Ascending aorta (tissue), 2 donors: ENCODE data around the gene TCTA. TPM values are rescaled to one million over a fixed set of nuclear protein-coding genes. Genes with fewer than 3 reads are reported as not detected.

ENCODE experiments used
- DNase-seq, 2 donors: peaks; one replicate each; pipeline ENCODE4 v3.0.0-alpha.2; 2019; ENCODE audit warnings: low spot score in 2 of 2
- H3K27ac ChIP-seq, 2 donors: fragments of 200-600 bp; sonication (generic); one replicate each; pipeline ENCODE4 v1.5.1; 2016 to 2017; ENCODE audit warnings: mild to moderate bottlenecking in 1 of 2
- H3K27me3 ChIP-seq: fragments of 200-600 bp; sonication (generic); one replicate; pipeline ENCODE4 v1.5.1; 2017
- H3K36me3 ChIP-seq, 2 donors: fragments of 200-600 bp; sonication (generic); one replicate each; pipeline ENCODE4 v1.5.1; 2016
- H3K4me1 ChIP-seq, 2 donors: fragments of 200-600 bp; sonication (generic); one replicate each; pipeline ENCODE4 v1.5.1; 2016 to 2017; ENCODE audit warnings: mild to moderate bottlenecking in 1 of 2
- H3K4me3 ChIP-seq, 2 donors: fragments of 200-600 bp; sonication (generic); one replicate each; pipeline ENCODE4 v1.5.1; 2016 to 2017; ENCODE audit warnings: mild to moderate bottlenecking in 1 of 2
- H3K9me3 ChIP-seq, 2 donors: fragments of 200-600 bp; sonication (generic); one replicate each; pipeline ENCODE4 v1.5.1; 2016
- CTCF ChIP-seq, 3 experiments: fragments of 200-600 bp in 2 of 3; fragments of 450-650 bp in 1 of 3; sonication (generic) in 2 of 3; IDR thresholded peaks; one replicate each; pipeline ENCODE4 v1.5.1; 2016 to 2019; ENCODE audit warnings: antibody characterized with exemption in 3 of 3, mild to moderate bottlenecking in 1 of 3, moderate library complexity in 1 of 3
- intact Hi-C: fragments of 100-400 bp; cut with DNase I; formaldehyde crosslinking; loops from one replicate; pipeline ENCODE4 v1.15.1; 2023
- total RNA-seq: library from RNA; depleted of rRNA; stranded (reverse); fragments of >200 nt; gene quantifications from one replicate; pipeline ENCODE4 v1.1.0, GENCODE V29; 2016

TCTA gene
- total RNA-seq, 1 donor from 2014 or later, result 51.5 TPM

- DNase-seq, result no peak
- intact Hi-C loops, result no loop called here
- peaks cover 7 to 24% of the 10 kb centered on the region in 2 donors for H3K36me3 ChIP-seq
- H3K4me3 ChIP-seq, result no peak overlapping the region
- TF ChIP-seq CTCF (IDR thresholded peaks at IDR 0.05), result no peak
- H3K4me1 ChIP-seq, result peaks cover 0 to 10% of the 10 kb centered on the region in 2 donors
- H3K9me3 ChIP-seq, result no peaks in the 10 kb centered on the region
- H3K27me3 ChIP-seq, result no peaks in the 10 kb centered on the region
- no peak overlapping the region for H3K27ac ChIP-seq
These were observed 15.4 kb downstream of the TCTA start for GRCh38 chr3:49427586-49427985.

GRCh38 chr3:49428752-49429080 lies 16.5 kb downstream of the TCTA start:
- DNase-seq, result no peak
- Histone ChIP-seq H3K9me3 (no peaks in the 10 kb centered on the region), H3K4me3 (peak overlapping the region; percentile 83 to 92), H3K36me3 (peaks cover 7 to 24% of the 10 kb centered on the region in 2 donors), H3K4me1 (peaks cover 0 to 7% of the 10 kb centered on the region in 2 donors), H3K27me3 (no peaks in the 10 kb centered on the region), H3K27ac (peak overlapping the region; percentile 91 to 93)
- TF ChIP-seq CTCF (IDR thresholded peaks at IDR 0.05), result no peak
- intact Hi-C loops, result loop anchor here (1.0 kb wide), 3 partner anchors 16 to 42 kb away; partner anchors contain the start of genes DAG1 and TCTA

- no peaks in the 10 kb centered on the region for H3K27me3 ChIP-seq
- H3K27ac ChIP-seq, result no peak overlapping the region
- TF ChIP-seq CTCF (IDR thresholded peaks at IDR 0.05), result no peak
- no peak overlapping the region for H3K4me3 ChIP-seq
- intact Hi-C loops, result no loop called here
- no peaks in the 10 kb centered on the region for H3K4me1 ChIP-seq
- DNase-seq, result no peak
- H3K36me3 ChIP-seq, result no peaks in the 10 kb centered on the region
- H3K9me3 ChIP-seq, result no peaks in the 10 kb centered on the region
These were observed 22.5 kb downstream of the TCTA start for GRCh38 chr3:49434731-49435130.

GRCh38 chr3:49445391-49445790 lies 33.2 kb downstream of the TCTA start:
- no peaks in the 10 kb centered on the region for H3K9me3 ChIP-seq
- no peaks in the 10 kb centered on the region for H3K36me3 ChIP-seq
- no peaks in the 10 kb centered on the region for H3K27me3 ChIP-seq
- H3K4me3 ChIP-seq, result no peak overlapping the region
- intact Hi-C loops, result loop anchor here (5.0 kb wide), 1 partner anchor 33 kb away; the partner anchor contains the start of genes RHOA and TCTA
- H3K27ac ChIP-seq, result peak overlapping the region in 1 of 2 donors; percentile 9
- no peak for DNase-seq
- no peak for TF ChIP-seq CTCF (IDR thresholded peaks at IDR 0.05)
- peaks cover 0 to 11% of the 10 kb centered on the region in 2 donors for H3K4me1 ChIP-seq

- Histone ChIP-seq H3K9me3 (no peaks in the 10 kb centered on the region), H3K27ac (no peak overlapping the region), H3K4me3 (no peak overlapping the region), H3K36me3 (no peaks in the 10 kb centered on the region), H3K27me3 (no peaks in the 10 kb centered on the region), H3K4me1 (peaks cover 0 to 3% of the 10 kb centered on the region in 2 donors)
- intact Hi-C loops, result no loop called here
- DNase-seq, result no peak
- TF ChIP-seq CTCF (IDR thresholded peaks at IDR 0.05), result no peak
These were observed 41.4 kb downstream of the TCTA start for GRCh38 chr3:49453621-49454020.

GRCh38 chr3:49454458-49454857 lies 42.2 kb downstream of the TCTA start:
- H3K9me3 ChIP-seq, result no peaks in the 10 kb centered on the region
- peak in 1 of 3 experiments; percentile 39 for TF ChIP-seq CTCF (IDR thresholded peaks at IDR 0.05)
- peaks cover 0 to 3% of the 10 kb centered on the region in 2 donors for H3K4me1 ChIP-seq
- H3K27me3 ChIP-seq, result no peaks in the 10 kb centered on the region
- no peak for DNase-seq
- H3K4me3 ChIP-seq, result no peak overlapping the region
- peak overlapping the region; percentile 12 to 54 for H3K27ac ChIP-seq
- no peaks in the 10 kb centered on the region for H3K36me3 ChIP-seq
- intact Hi-C loops, result no loop called here
